Uterus (tissue), 2 donors: Measurements from ENCODE around the gene POU2AF3.

Experiments used
- POLR2A ChIP-seq, 2 donors: fragments of 450-650 bp; IDR thresholded peaks; one replicate each; pipeline ENCODE4 v1.6.1; 2016; ENCODE audit warnings: antibody characterized with exemption in 2 of 2, mild to moderate bottlenecking in 1 of 2, moderate library complexity in 1 of 2
- TF ChIP-seq, protein P1 (sequence below), 4 experiments: fragments of 200-600 bp in 2 of 4; fragments of 450-650 bp in 2 of 4; sonication (generic) in 2 of 4; IDR thresholded peaks; one replicate each; pipeline ENCODE4 v1.5.1; 2016 to 2019; ENCODE audit warnings: antibody characterized with exemption in 4 of 4, mild to moderate bottlenecking in 2 of 4, moderate library complexity in 1 of 4

DNA sequence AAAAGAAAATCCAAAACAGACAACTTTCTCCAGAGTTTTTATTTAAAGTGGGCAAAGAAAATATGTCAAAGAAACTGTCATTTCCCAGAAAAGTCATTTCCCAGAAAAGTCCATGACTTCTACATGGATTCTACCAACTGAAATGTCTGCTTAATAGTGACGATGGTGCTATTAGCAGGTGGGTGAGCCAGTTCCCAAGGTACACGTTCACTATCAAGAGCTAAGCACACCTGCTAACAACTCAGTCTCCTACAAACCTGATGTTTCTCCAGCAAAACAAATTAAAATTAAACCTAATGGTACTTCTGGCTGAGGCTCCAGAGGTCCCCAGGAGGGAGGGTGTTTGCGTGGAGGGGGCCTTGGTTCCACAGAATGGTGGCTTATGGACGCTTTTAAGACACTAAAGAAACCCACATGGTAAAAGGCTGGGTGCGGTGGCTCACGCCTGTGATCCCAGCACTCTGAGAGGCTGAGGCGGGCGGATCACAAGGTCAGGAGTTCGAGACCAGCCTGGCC lies 53.9 kb downstream of the POU2AF3 start:
- TF ChIP-seq, protein P1, sequence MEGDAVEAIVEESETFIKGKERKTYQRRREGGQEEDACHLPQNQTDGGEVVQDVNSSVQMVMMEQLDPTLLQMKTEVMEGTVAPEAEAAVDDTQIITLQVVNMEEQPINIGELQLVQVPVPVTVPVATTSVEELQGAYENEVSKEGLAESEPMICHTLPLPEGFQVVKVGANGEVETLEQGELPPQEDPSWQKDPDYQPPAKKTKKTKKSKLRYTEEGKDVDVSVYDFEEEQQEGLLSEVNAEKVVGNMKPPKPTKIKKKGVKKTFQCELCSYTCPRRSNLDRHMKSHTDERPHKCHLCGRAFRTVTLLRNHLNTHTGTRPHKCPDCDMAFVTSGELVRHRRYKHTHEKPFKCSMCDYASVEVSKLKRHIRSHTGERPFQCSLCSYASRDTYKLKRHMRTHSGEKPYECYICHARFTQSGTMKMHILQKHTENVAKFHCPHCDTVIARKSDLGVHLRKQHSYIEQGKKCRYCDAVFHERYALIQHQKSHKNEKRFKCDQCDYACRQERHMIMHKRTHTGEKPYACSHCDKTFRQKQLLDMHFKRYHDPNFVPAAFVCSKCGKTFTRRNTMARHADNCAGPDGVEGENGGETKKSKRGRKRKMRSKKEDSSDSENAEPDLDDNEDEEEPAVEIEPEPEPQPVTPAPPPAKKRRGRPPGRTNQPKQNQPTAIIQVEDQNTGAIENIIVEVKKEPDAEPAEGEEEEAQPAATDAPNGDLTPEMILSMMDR (IDR thresholded peaks at IDR 0.05): no peak
- TF ChIP-seq POLR2A (IDR thresholded peaks at IDR 0.05): no peak
